Ectodermal cell (in vitro differentiated cells): Measurements from ENCODE around the gene TMED10.
A peak's percentile ranks its signal among the peaks of the same experiment; 100 is the strongest.

Experiments used
- H3K27ac ChIP-seq: 2 replicates; pipeline ENCODE4 v1.7.0; 2013; ENCODE audit warnings: mild to moderate bottlenecking, low read depth, low read length; ENCODE audit not compliant: insufficient read depth, poor library complexity, severe bottlenecking
- H3K27me3 ChIP-seq: 2 replicates; pipeline ENCODE4 v1.7.0; 2013; ENCODE audit warnings: mild to moderate bottlenecking, low read length; ENCODE audit not compliant: insufficient read depth, control insufficient read depth, poor library complexity, severe bottlenecking
- H3K36me3 ChIP-seq: one replicate; pipeline ENCODE4 v1.7.0; 2013; ENCODE audit warnings: low read length; ENCODE audit not compliant: control insufficient read depth, insufficient read depth
- H3K4me1 ChIP-seq: one replicate; pipeline ENCODE4 v1.7.0; 2013; ENCODE audit warnings: low read length; ENCODE audit not compliant: control insufficient read depth, insufficient read depth
- H3K4me3 ChIP-seq: 2 replicates; pipeline ENCODE4 v1.7.0; 2013; ENCODE audit warnings: low read depth, low read length, control low read depth; ENCODE audit not compliant: insufficient read depth
- H3K9me3 ChIP-seq: 2 replicates; pipeline ENCODE4 v1.7.0; 2013; ENCODE audit warnings: mild to moderate bottlenecking, low read length, moderate library complexity; ENCODE audit not compliant: control insufficient read depth
- WGBS, 2 experiments: methylation state at CpG; one replicate each; pipeline ENCODE4 v1.1.7; 2013; ENCODE audit warnings: missing lambda C conversion rate in 2 of 2; 5-methylcytosine and 5-hydroxymethylcytosine counted together

TMED10 gene

DNA sequence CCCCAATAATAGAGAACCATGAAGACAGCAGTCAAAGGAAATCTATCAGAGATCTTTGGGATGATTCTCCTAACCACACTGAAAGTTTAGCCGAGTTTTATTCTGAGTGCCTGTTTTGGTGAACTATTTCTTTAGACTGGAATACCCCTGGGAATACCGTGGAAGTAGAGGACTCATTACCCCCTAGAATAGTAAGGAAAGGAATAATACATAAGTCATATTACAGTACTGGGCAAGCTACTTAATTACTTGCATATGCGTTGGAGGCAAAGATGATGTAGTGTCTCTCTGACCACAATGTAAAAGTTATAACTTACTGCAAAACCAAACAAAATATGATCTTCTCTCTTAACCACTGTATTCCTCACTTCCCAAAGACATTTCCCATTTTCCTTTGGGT, 81.5 kb downstream of the TMED10 start:
- Histone ChIP-seq H3K4me3 (no peak overlapping the region), H3K9me3 (no peaks in the 10 kb centered on the region), H3K27me3 (no peaks in the 10 kb centered on the region), H3K4me1 (no peaks in the 10 kb centered on the region), H3K36me3 (peaks cover 33% of the 10 kb centered on the region), H3K27ac (no peak overlapping the region)
- 94 to 100% methylated on average over 3 of the region's 3 CpGs for WGBS, 2 experiments

DNA sequence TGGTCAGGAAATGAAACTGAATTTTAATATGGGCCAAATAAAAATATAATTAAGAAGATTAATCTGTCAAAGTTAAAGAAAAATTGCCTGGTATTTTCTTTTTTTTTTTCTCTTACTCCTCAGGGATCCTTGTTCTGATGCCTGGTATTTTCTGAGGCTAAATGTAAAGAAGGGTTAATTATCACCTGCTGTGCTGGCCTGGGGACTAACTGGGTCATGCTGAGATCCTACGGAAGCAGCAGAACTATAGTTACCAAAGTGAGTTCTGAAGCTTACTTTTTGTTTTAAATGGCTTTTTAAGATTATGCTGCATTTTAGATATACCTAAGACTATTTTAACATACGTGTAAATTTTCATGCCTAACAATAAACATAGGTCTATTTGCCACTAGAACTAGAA, 83.7 kb downstream of the TMED10 start:
- Histone ChIP-seq H3K27me3 (no peaks in the 10 kb centered on the region), H3K9me3 (no peaks in the 10 kb centered on the region), H3K4me3 (no peak overlapping the region), H3K27ac (no peak overlapping the region), H3K36me3 (peaks cover 33% of the 10 kb centered on the region), H3K4me1 (no peaks in the 10 kb centered on the region)
- WGBS, 2 experiments: 32 to 48% methylated on average over 2 of the region's 2 CpGs

DNA sequence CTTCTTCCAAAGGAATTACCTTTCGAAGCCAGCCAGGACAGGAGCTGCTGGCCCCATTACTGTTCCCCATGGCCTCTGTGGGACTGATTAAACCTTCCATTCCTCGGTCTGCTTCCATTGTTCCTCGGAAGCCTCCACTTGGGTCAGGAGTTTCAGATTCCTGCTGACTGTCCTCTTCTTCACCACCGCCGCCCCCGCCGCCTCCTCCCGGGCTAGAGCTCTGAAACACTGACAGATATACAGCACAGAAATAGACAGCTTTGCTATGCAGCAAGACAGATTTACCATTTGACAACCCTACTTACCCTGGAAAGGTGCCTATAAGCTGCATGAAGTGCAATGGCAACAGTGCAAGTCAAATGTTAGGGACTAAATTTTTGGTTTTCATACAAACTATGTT, 85.2 kb downstream of the TMED10 start:
- no peaks in the 10 kb centered on the region for H3K27me3 ChIP-seq
- peak overlapping the region; percentile 19 for H3K27ac ChIP-seq
- H3K36me3 ChIP-seq: peaks cover 36% of the 10 kb centered on the region
- no peaks in the 10 kb centered on the region for H3K9me3 ChIP-seq
- H3K4me1 ChIP-seq: no peaks in the 10 kb centered on the region
- H3K4me3 ChIP-seq: no peak overlapping the region
- WGBS, 2 experiments: 62 to 72% methylated on average over 8 of the region's 8 CpGs

DNA sequence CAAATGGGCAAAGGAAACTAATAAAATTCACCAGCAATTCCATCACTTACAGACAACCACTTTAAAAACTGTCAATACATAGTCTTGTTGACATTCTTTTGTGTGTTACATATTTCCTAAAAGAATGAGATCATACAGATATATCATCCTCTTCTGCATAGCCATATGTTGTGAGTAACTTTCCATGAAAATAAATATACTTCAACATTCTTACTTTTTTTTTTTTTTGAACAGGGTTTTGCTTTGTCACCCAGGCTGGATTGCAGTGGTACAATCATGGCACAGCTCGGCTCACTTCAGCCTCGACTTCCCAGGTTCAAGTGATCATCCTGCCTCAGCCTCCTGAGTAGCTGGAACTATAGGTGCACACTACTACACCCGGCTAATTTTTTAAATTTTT, 86.1 kb downstream of the TMED10 start:
- Histone ChIP-seq H3K9me3 (no peaks in the 10 kb centered on the region), H3K27me3 (no peaks in the 10 kb centered on the region), H3K4me1 (no peaks in the 10 kb centered on the region), H3K36me3 (peaks cover 33% of the 10 kb centered on the region), H3K4me3 (no peak overlapping the region), H3K27ac (no peak overlapping the region)
- WGBS, 2 experiments: 92 to 95% methylated on average over 3 of the region's 3 CpGs

DNA sequence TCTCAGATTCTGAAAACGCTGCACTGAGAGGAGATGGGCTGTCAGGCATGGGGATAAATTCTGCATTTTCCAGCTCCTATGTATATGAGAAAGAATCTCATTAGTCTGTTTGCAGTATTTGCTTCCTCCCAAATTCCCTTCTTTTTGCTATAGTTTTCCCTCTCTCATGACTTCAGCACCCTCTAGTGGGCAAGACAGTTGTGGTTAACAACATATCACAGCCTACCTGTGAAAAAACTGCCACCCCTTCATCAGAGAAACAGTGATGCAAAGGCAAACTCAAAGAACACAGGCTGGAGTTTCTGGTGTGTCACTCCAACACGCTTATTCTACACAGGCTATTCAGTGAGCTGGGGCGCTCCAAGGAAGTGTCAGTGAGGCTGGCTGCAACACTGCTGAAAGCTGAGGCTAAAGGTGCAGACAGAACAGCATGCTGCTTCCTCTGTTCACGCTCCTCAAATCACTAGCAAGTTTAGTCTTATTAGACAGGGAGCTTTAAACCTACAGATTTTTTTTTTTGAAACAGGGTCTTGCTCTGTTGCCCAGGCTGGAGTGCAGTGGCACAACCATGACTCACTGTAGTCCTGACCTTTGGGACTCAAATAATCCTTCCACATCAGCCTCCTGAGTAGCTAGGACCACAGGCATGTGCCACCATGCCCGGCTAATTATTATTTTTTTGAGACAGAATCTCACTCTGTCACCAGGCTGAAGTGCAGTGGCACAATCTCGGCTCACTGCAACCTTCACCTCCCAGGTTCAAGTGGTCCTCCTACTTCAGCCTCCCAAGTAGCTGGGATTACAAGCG, 87.6 kb downstream of the TMED10 start:
- no peaks in the 10 kb centered on the region for H3K4me1 ChIP-seq
- no peak overlapping the region for H3K27ac ChIP-seq
- WGBS, 2 experiments: 77 to 83% methylated on average over 7 of the region's 7 CpGs
- no peaks in the 10 kb centered on the region for H3K27me3 ChIP-seq
- peaks cover 32% of the 10 kb centered on the region for H3K36me3 ChIP-seq
- no peaks in the 10 kb centered on the region for H3K9me3 ChIP-seq
- H3K4me3 ChIP-seq: no peak overlapping the region

DNA sequence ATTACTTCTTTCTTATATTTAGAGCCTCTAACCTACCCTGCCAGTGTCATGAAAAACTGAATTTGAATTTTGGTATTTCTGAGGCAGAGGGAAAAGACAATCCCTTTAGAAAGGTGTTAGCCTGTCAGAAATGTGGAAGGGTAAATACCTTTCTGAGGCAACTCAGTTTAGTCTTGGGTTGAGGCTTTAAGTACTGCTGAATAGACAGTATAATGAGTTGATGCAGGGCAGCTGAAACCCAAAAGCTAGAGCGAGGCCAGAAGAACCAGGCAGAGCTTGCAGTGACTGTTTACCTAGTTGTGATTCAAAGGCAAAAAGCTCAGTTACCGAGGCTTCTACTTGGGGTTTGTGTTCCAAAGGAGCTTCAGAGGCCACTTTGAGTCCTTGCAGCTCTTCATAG, 88.3 kb downstream of the TMED10 start:
- no peaks in the 10 kb centered on the region for H3K27me3 ChIP-seq
- 87 to 92% methylated on average over 2 of the region's 2 CpGs for WGBS, 2 experiments
- H3K36me3 ChIP-seq: peaks cover 30% of the 10 kb centered on the region
- no peak overlapping the region for H3K4me3 ChIP-seq
- no peaks in the 10 kb centered on the region for H3K9me3 ChIP-seq
- no peak overlapping the region for H3K27ac ChIP-seq
- H3K4me1 ChIP-seq: no peaks in the 10 kb centered on the region

DNA sequence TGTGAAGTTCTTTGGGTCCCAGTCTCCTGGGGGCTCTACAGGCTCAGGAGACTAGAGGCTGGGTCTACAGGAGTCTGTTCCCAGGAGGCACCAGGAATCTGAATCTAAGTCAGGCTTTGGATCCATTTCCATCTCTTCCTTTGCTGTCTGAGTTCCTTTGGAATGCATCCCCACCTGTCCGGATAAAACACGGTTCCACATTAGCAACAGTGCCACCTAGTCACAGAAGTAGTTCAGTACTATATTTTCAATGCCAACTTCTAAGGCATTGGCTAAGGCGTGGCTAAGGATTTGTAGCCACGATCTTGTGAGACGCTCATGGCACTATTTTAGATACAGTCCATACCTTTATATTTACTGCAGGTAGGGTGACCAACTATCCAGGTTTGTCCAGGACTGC, 91.9 kb downstream of the TMED10 start:
- H3K27me3 ChIP-seq: no peaks in the 10 kb centered on the region
- no peaks in the 10 kb centered on the region for H3K9me3 ChIP-seq
- no peaks in the 10 kb centered on the region for H3K4me1 ChIP-seq
- no peak overlapping the region for H3K27ac ChIP-seq
- no peak overlapping the region for H3K4me3 ChIP-seq
- 93 to 97% methylated on average over 5 of the region's 5 CpGs for WGBS, 2 experiments
- H3K36me3 ChIP-seq: peaks cover 30% of the 10 kb centered on the region

DNA sequence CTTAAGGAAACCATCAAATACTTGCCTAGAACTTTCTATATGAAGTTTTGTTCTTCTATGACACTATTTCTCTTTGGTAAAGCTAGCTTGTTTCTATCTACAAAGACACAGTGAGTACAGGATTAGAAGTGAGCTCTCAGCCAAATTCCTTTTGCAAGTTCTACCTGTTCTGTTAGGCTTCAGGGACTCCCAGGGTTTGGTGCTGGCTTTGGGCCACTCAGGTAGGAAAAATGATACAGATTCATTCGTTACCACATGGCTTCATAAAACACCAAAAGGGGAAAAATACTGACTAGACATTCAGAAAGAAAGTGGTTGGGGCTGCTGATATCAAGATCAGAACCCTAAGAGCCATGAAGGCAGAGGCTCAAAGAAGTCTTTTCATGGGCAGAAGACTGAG, 93.1 kb downstream of the TMED10 start:
- WGBS, 2 experiments: 95 to 100% methylated on average over 1 of the region's 1 CpG

DNA sequence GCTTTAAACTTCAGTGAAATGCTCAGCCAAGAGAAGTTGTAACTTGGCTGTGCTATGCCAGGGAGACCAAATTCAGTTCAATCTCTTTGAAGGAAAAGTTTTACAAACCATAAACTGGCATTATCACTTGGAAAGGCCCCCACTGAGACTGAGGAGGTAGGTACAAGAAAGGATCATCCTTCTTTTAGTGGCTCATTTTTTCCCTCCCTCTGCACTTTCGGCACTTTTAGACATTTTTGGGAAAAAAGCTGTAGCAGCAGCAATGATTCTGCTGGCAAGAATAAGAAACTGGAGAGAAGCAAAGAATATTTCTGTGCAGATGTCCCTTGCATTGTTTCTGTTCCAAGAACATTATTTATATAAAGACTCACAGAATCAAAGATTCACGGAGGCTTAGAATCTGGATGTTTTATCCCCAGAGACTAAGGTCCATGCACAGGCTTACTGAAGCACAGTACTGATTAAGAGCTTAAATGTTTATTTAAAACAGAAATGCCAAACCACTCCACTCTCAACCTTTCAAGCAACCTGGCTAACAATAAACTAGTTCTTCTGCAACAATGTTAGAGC, 94.7 kb downstream of the TMED10 start:
- WGBS, 2 experiments: 91 to 93% methylated on average over 2 of the region's 2 CpGs
- Histone ChIP-seq H3K27me3 (no peaks in the 10 kb centered on the region), H3K4me1 (no peaks in the 10 kb centered on the region), H3K4me3 (no peak overlapping the region), H3K9me3 (no peaks in the 10 kb centered on the region), H3K36me3 (peaks cover 20% of the 10 kb centered on the region), H3K27ac (no peak overlapping the region)

More for the DNA sequence above, 93.1 kb downstream of the TMED10 start:
- Histone ChIP-seq H3K27ac (no peak overlapping the region), H3K36me3 (peaks cover 30% of the 10 kb centered on the region), H3K27me3 (no peaks in the 10 kb centered on the region), H3K4me1 (no peaks in the 10 kb centered on the region), H3K4me3 (no peak overlapping the region), H3K9me3 (no peaks in the 10 kb centered on the region)
